ENCODE data around the gene CASP3. TPM values are rescaled to one million over a fixed set of nuclear protein-coding genes. Genes with fewer than 3 reads are reported as not detected.

The CASP3 gene
- 10 to 100 TPM; 10.7 to 23.5 (median 19.9) TPM for total RNA-seq
- total RNA-seq (2013): 28.3 TPM
- total RNA-seq: 27.2 to 107 (median 54.3) reads per million in 29 experiments

DNA sequence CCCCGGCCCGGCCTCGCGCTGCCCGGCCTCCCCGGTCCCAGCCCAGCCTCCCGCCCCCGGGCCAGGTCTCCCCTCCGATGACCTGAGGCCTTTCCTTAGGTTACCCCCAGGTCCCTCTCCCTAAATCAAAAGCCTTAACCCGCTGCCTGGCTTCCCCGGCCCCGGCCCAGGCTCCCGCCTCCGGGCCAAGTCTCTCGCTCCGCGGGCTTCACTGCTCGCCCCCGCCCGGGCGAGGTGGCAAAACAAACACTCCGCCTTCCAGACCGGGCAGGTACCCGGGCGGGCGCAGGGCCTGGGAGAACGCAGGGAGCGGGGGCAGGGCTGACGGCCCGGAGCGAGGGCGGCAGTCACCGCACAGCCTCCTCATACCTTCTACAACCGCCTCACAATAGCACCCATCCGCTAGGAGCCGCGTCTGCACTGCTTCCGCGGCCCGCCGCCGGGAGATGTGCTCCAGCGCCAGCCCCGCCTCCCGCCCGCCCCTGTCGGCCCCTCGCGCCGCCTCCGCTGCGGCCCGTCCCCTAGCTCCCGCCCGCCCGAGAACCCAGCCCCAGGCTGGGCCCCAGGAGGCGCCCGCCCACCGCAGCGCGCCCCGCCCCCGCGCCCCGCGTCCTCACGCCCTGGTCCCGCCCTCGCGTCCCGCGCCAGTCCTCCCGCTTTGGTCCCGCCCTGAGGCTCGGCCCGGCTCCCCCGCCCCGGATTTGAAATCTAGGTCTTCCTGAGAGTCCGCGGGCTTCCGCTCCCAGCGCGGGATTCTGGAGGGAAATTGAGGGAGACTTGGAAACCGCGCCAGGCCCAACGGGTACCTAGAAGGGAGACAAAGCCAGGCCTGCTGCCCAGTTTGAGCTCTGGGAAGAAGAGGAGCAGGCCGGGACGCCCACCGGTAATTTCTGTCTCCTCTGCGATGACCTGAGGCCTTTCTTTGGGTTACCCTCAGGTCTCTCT, at the start of gene CASP3, which contains the start of gene PRIMPOL:
TSS of gene CASP3 (minus strand) at position 422 of the 945 bp plus-strand sequence. CDS start 10,994 bp downstream, outside the sequence.
TSS of gene PRIMPOL (plus strand) at position 713 of the 945 bp plus-strand sequence. CDS start 7,403 bp downstream, outside the sequence.
- no peaks in the 10 kb centered on the region for H3K27me3 ChIP-seq (replicated peaks in 1 of 2; ENCODE audit: control insufficient read depth in 2 of 2, extremely low read depth in 1 of 2, insufficient read depth in 2 of 2, low read length in 1 of 2)
- H3K27ac ChIP-seq (ENCODE audit: low read length): peak within 1 kb of the TSS; percentile 69
- peaks cover 0 to 6% of the 10 kb centered on the region in 2 donors for H3K36me3 ChIP-seq (ENCODE audit: control insufficient read depth in 2 of 2, extremely low read depth in 1 of 2, insufficient read depth in 1 of 2, low read length in 1 of 2)
- Mint-ChIP-seq H3K27me3 (no peaks in the 10 kb centered on the region), H3K4me3 (peak within 1 kb of the TSS; percentile 98), H3K36me3 (peaks cover 14% of the 10 kb centered on the region), H3K4me1 (peaks cover 50 to 58% (median 51%) of the 10 kb centered on the region in 3 donors), H3K27ac (peak within 1 kb of the TSS; percentile 96 to 97), H3K9me3 (no peaks in the 10 kb centered on the region)
- ChIA-PET CTCF (interaction anchor here (0.6 to 1.9 kb wide), 11 partner anchors 19 to 1213 kb away, joined by 3 to 16 read pairs (median 4); partner anchors contain the start of genes CENPU (in 1 of the 2) and IRF2 (in 1 of the 2)), POLR2A (interaction anchor here (0.6 to 1.8 kb wide), 18 partner anchors 9 to 1734 kb away, joined by 3 to 10 read pairs (median 4); partner anchors contain the start of genes CENPU (in 1 of the 2) and IRF2 (in 1 of the 2))
- H3K4me1 ChIP-seq (ENCODE audit: control insufficient read depth in 1 of 2, extremely low read depth in 1 of 2, insufficient read depth in 2 of 2, low read length in 2 of 2): peaks cover 31 to 37% of the 10 kb centered on the region in 2 experiments
- H3K4me3 ChIP-seq (ENCODE audit: control insufficient read depth in 1 of 2, extremely low read depth in 1 of 2, low read length in 1 of 2): peak within 1 kb of the TSS; percentile 85 to 97
- ATAC-seq (replicated peaks in 1 of 4): peak; percentile 87 to 94 (median 90)
- H3K9me3 ChIP-seq: no peaks in the 10 kb centered on the region
- peak; percentile 88 to 98 (median 95) for DNase-seq
- under 1% methylated on average over 86 of the region's 90 CpGs for WGBS (ENCODE audit: insufficient coverage)

- H3K36me3 ChIP-seq (ENCODE audit: control insufficient read depth in 2 of 2, extremely low read depth in 1 of 2, insufficient read depth in 1 of 2, low read length in 1 of 2): no peaks in the 10 kb centered on the region
- ATAC-seq (replicated peaks in 1 of 4): no peak
- no peaks in the 10 kb centered on the region for H3K27me3 ChIP-seq (replicated peaks in 1 of 2; ENCODE audit: control insufficient read depth in 2 of 2, extremely low read depth in 1 of 2, insufficient read depth in 2 of 2, low read length in 1 of 2)
- no peak overlapping the region for H3K4me3 Mint-ChIP-seq
- ChIA-PET POLR2A (no interaction called here), CTCF (no interaction called here)
- no peaks in the 10 kb centered on the region for H3K4me1 Mint-ChIP-seq
- H3K9me3 Mint-ChIP-seq: no peaks in the 10 kb centered on the region
- WGBS (ENCODE audit: insufficient coverage): 100% methylated on average over 1 of the region's 3 CpGs
- peaks cover 30% of the 10 kb centered on the region for H3K36me3 Mint-ChIP-seq
- no peaks in the 10 kb centered on the region for H3K4me1 ChIP-seq (ENCODE audit: control insufficient read depth in 1 of 2, extremely low read depth in 1 of 2, insufficient read depth in 2 of 2, low read length in 2 of 2)
- no peaks in the 10 kb centered on the region for H3K27me3 Mint-ChIP-seq
- no peak overlapping the region for H3K27ac ChIP-seq (ENCODE audit: low read length)
- no peak for DNase-seq
- H3K9me3 ChIP-seq: no peaks in the 10 kb centered on the region
- no peak overlapping the region for H3K4me3 ChIP-seq (ENCODE audit: control insufficient read depth in 1 of 2, extremely low read depth in 1 of 2, low read length in 1 of 2)
- H3K27ac Mint-ChIP-seq: no peak overlapping the region
Measured at GRCh38 chr4:184697956-184698355, 48.7 kb upstream of the CASP3 start.

- Histone ChIP-seq H3K27ac (ENCODE audit: low read length) (no peak overlapping the region), H3K4me1 (ENCODE audit: control insufficient read depth in 1 of 2, extremely low read depth in 1 of 2, insufficient read depth in 2 of 2, low read length in 2 of 2) (no peaks in the 10 kb centered on the region), H3K4me3 (ENCODE audit: control insufficient read depth in 1 of 2, extremely low read depth in 1 of 2, low read length in 1 of 2) (no peak overlapping the region), H3K36me3 (ENCODE audit: control insufficient read depth in 2 of 2, extremely low read depth in 1 of 2, insufficient read depth in 1 of 2, low read length in 1 of 2) (no peaks in the 10 kb centered on the region), H3K27me3 (replicated peaks in 1 of 2; ENCODE audit: control insufficient read depth in 2 of 2, extremely low read depth in 1 of 2, insufficient read depth in 2 of 2, low read length in 1 of 2) (no peaks in the 10 kb centered on the region), H3K9me3 (no peaks in the 10 kb centered on the region)
- ChIA-PET POLR2A (no interaction called here), CTCF (no interaction called here)
- Mint-ChIP-seq H3K4me3 (no peak overlapping the region), H3K4me1 (no peaks in the 10 kb centered on the region), H3K27ac (no peak overlapping the region), H3K27me3 (no peaks in the 10 kb centered on the region), H3K9me3 (no peaks in the 10 kb centered on the region), H3K36me3 (peaks cover 40% of the 10 kb centered on the region)
- ATAC-seq (replicated peaks in 1 of 4) (no peak), DNase-seq (no peak)
- no CpG with 5 or more reads among the region's 3 CpGs for WGBS (ENCODE audit: insufficient coverage)
Measured at GRCh38 chr4:184695178-184695896, 46.1 kb upstream of the CASP3 start.

DNA sequence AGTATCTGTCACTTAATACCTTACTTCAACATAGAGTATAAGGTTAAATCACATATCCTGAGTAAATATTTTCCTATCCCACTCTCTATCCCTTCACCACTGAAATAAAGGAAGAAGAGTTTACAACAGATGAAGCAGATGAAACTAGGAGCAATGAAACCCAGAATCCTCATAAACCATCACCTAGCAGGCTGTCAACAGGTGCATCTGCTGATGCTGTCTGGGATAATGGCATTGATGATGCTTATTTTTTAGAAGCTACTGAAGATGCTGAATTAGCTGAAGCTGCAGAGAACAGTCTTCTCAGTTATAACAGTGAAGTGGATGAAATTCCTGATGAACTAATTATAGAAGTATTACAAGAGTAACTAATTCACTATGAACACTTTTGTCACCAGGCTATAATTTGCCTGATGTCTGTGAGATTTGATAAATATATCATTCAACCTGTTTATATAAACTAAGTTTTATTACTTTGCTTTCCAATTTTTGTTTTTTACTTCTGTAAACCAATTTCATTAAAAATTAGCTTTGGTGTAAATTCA, 45.2 kb upstream of the CASP3 start:
- no peaks in the 10 kb centered on the region for H3K36me3 ChIP-seq (ENCODE audit: control insufficient read depth in 2 of 2, extremely low read depth in 1 of 2, insufficient read depth in 1 of 2, low read length in 1 of 2)
- Mint-ChIP-seq H3K27me3 (no peaks in the 10 kb centered on the region), H3K27ac (no peak overlapping the region), H3K9me3 (no peaks in the 10 kb centered on the region), H3K36me3 (peaks cover 40% of the 10 kb centered on the region), H3K4me1 (no peaks in the 10 kb centered on the region), H3K4me3 (no peak overlapping the region)
- no peaks in the 10 kb centered on the region for H3K9me3 ChIP-seq
- ATAC-seq (replicated peaks in 1 of 4): no peak
- no peaks in the 10 kb centered on the region for H3K4me1 ChIP-seq (ENCODE audit: control insufficient read depth in 1 of 2, extremely low read depth in 1 of 2, insufficient read depth in 2 of 2, low read length in 2 of 2)
- H3K4me3 ChIP-seq (ENCODE audit: control insufficient read depth in 1 of 2, extremely low read depth in 1 of 2, low read length in 1 of 2): no peak overlapping the region
- CTCF ChIA-PET: no interaction called here
- POLR2A ChIA-PET: no interaction called here
- H3K27ac ChIP-seq (ENCODE audit: low read length): no peak overlapping the region
- H3K27me3 ChIP-seq (replicated peaks in 1 of 2; ENCODE audit: control insufficient read depth in 2 of 2, extremely low read depth in 1 of 2, insufficient read depth in 2 of 2, low read length in 1 of 2): no peaks in the 10 kb centered on the region
- DNase-seq: no peak

DNA sequence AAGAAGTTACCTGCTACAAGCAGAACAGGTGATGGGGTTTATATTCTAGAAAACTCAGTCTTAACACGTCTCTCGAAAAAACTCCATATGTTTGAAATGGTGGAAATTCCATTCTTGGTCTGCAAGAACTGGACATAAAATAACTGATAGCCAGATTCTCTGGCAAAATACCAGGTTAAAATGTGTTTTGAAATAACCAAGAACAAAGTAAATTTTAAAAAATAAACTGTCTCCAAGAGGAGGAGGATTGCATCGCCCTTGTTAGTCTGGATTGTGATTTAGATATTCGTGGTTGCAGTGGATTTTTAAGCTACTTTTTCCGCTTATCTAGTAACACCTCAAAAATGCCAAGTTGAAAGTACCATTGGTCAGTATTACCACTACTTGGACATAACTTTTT, 43.8 kb upstream of the CASP3 start:
- ATAC-seq (replicated peaks in 1 of 4) (no peak), DNase-seq (no peak)
- Histone ChIP-seq H3K36me3 (ENCODE audit: control insufficient read depth in 2 of 2, extremely low read depth in 1 of 2, insufficient read depth in 1 of 2, low read length in 1 of 2) (no peaks in the 10 kb centered on the region), H3K4me1 (ENCODE audit: control insufficient read depth in 1 of 2, extremely low read depth in 1 of 2, insufficient read depth in 2 of 2, low read length in 2 of 2) (no peaks in the 10 kb centered on the region), H3K9me3 (no peaks in the 10 kb centered on the region), H3K4me3 (ENCODE audit: control insufficient read depth in 1 of 2, extremely low read depth in 1 of 2, low read length in 1 of 2) (no peak overlapping the region), H3K27ac (ENCODE audit: low read length) (no peak overlapping the region), H3K27me3 (replicated peaks in 1 of 2; ENCODE audit: control insufficient read depth in 2 of 2, extremely low read depth in 1 of 2, insufficient read depth in 2 of 2, low read length in 1 of 2) (no peaks in the 10 kb centered on the region)
- Mint-ChIP-seq H3K27me3 (no peaks in the 10 kb centered on the region), H3K27ac (no peak overlapping the region), H3K4me3 (no peak overlapping the region), H3K36me3 (peaks cover 44% of the 10 kb centered on the region), H3K9me3 (no peaks in the 10 kb centered on the region), H3K4me1 (peaks cover 0 to 4% (median 0%) of the 10 kb centered on the region in 3 donors)
- no CpG with 5 or more reads among the region's 5 CpGs for WGBS (ENCODE audit: insufficient coverage)
- CTCF ChIA-PET: no interaction called here
- POLR2A ChIA-PET: no interaction called here

- Histone ChIP-seq H3K9me3 (no peaks in the 10 kb centered on the region), H3K27me3 (replicated peaks in 1 of 2; ENCODE audit: control insufficient read depth in 2 of 2, extremely low read depth in 1 of 2, insufficient read depth in 2 of 2, low read length in 1 of 2) (no peaks in the 10 kb centered on the region), H3K4me1 (ENCODE audit: control insufficient read depth in 1 of 2, extremely low read depth in 1 of 2, insufficient read depth in 2 of 2, low read length in 2 of 2) (no peaks in the 10 kb centered on the region), H3K4me3 (ENCODE audit: control insufficient read depth in 1 of 2, extremely low read depth in 1 of 2, low read length in 1 of 2) (no peak overlapping the region), H3K36me3 (ENCODE audit: control insufficient read depth in 2 of 2, extremely low read depth in 1 of 2, insufficient read depth in 1 of 2, low read length in 1 of 2) (peaks cover 0 to 8% of the 10 kb centered on the region in 2 donors), H3K27ac (ENCODE audit: low read length) (no peak overlapping the region)
- ChIA-PET POLR2A (no interaction called here), CTCF (no interaction called here)
- H3K9me3 Mint-ChIP-seq: no peaks in the 10 kb centered on the region
- peaks cover under 1 to 6% (median 4%) of the 10 kb centered on the region in 3 donors for H3K4me1 Mint-ChIP-seq
- ATAC-seq (replicated peaks in 1 of 4): no peak
- no peak overlapping the region for H3K27ac Mint-ChIP-seq
- DNase-seq: no peak
- H3K4me3 Mint-ChIP-seq: no peak overlapping the region
- H3K27me3 Mint-ChIP-seq: no peaks in the 10 kb centered on the region
- WGBS (ENCODE audit: insufficient coverage): no CpG with 5 or more reads among the region's 5 CpGs
- H3K36me3 Mint-ChIP-seq: peaks cover 40% of the 10 kb centered on the region
Measured at GRCh38 chr4:184689681-184690080, 40.4 kb upstream of the CASP3 start.

Measured in T-cell (primary cell).